ENCODE measurements around the gene CILP2. TPM values are rescaled to one million over a fixed set of nuclear protein-coding genes. Genes with fewer than 3 reads are reported as not detected.

Gene CILP2
- total and polyA plus RNA-seq, 8 donors = under 0.01 to 1.4 (median 0.39) TPM; not detected in 4

GRCh38 chr19:19510432-19510831, 27.6 kb upstream of the CILP2 start:
- Histone ChIP-seq H3K27ac (no peak overlapping the region), H3K9me3 (no peaks in the 10 kb centered on the region), H3K27me3 (no peaks in the 10 kb centered on the region), H3K36me3 (peaks cover 6 to 30% (median 28%) of the 10 kb centered on the region in 4 donors), H3K4me1 (peaks cover 5 to 16% (median 15%) of the 10 kb centered on the region in 4 donors), H3K4me3 (no peak overlapping the region)
- WGBS, 5 donors = 34 to 42% (median 37%) methylated on average over 6 of the region's 6 CpGs
- intact Hi-C loops (cut with DNase I; ENCODE audit: low total_unique reads) = no loop called here
- TF ChIP-seq POLR2A (IDR thresholded peaks at IDR 0.05) (no peak), POLR2AphosphoS5 (IDR thresholded peaks at IDR 0.05) (no peak), EP300 (IDR thresholded peaks at IDR 0.05) (no peak)
- TF ChIP-seq, protein P1, sequence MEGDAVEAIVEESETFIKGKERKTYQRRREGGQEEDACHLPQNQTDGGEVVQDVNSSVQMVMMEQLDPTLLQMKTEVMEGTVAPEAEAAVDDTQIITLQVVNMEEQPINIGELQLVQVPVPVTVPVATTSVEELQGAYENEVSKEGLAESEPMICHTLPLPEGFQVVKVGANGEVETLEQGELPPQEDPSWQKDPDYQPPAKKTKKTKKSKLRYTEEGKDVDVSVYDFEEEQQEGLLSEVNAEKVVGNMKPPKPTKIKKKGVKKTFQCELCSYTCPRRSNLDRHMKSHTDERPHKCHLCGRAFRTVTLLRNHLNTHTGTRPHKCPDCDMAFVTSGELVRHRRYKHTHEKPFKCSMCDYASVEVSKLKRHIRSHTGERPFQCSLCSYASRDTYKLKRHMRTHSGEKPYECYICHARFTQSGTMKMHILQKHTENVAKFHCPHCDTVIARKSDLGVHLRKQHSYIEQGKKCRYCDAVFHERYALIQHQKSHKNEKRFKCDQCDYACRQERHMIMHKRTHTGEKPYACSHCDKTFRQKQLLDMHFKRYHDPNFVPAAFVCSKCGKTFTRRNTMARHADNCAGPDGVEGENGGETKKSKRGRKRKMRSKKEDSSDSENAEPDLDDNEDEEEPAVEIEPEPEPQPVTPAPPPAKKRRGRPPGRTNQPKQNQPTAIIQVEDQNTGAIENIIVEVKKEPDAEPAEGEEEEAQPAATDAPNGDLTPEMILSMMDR (IDR thresholded peaks at IDR 0.05) = no peak
- DNase-seq = no peak

- DNase-seq = no peak
- H3K36me3 ChIP-seq = peaks cover 0 to 6% (median 0%) of the 10 kb centered on the region in 4 donors
- peak overlapping the region in 1 of 5 donors; percentile 25 for H3K27ac ChIP-seq
- intact Hi-C loops (cut with DNase I; ENCODE audit: low total_unique reads) = no loop called here
- 82 to 86% (median 84%) methylated on average over 17 of the region's 17 CpGs for WGBS, 5 donors
- H3K4me1 ChIP-seq = peaks cover 23 to 42% (median 39%) of the 10 kb centered on the region in 4 donors
- peak overlapping the region in 3 of 4 donors; percentile 13 to 16 (median 13) for H3K4me3 ChIP-seq
- H3K27me3 ChIP-seq = no peaks in the 10 kb centered on the region
- no peak for TF ChIP-seq POLR2AphosphoS5 (IDR thresholded peaks at IDR 0.05)
- no peak for TF ChIP-seq POLR2A (IDR thresholded peaks at IDR 0.05)
- no peaks in the 10 kb centered on the region for H3K9me3 ChIP-seq
Measured at GRCh38 chr19:19513682-19514081, 24.4 kb upstream of the CILP2 start.

GRCh38 chr19:19514215-19514657, 23.8 kb upstream of the CILP2 start:
- no peaks in the 10 kb centered on the region for H3K9me3 ChIP-seq
- peak overlapping the region in 3 of 4 donors; percentile 13 to 16 (median 13) for H3K4me3 ChIP-seq
- H3K27ac ChIP-seq = peak overlapping the region in 1 of 5 donors; percentile 25
- intact Hi-C loops (cut with DNase I; ENCODE audit: low total_unique reads) = no loop called here
- H3K27me3 ChIP-seq = no peaks in the 10 kb centered on the region
- 20 to 44% (median 36%) methylated on average over 35 to 46 of the region's 46 CpGs for WGBS, 5 donors
- DNase-seq = peak in 1 of 2 donors; percentile 93
- no peak for TF ChIP-seq POLR2A (IDR thresholded peaks at IDR 0.05)
- TF ChIP-seq EP300 (IDR thresholded peaks at IDR 0.05) = no peak
- peak in 1 of 3 donors; percentile 43 for TF ChIP-seq POLR2AphosphoS5 (IDR thresholded peaks at IDR 0.05)
- H3K36me3 ChIP-seq = peaks cover 0 to 11% (median 3%) of the 10 kb centered on the region in 4 donors
- peaks cover 23 to 47% (median 42%) of the 10 kb centered on the region in 4 donors for H3K4me1 ChIP-seq

- Histone ChIP-seq H3K27me3 (no peaks in the 10 kb centered on the region), H3K9me3 (no peaks in the 10 kb centered on the region), H3K4me3 (peak within 1 kb of the TSS; percentile 66 to 88 (median 80)), H3K4me1 (peaks cover 23 to 54% (median 45%) of the 10 kb centered on the region in 4 donors), H3K36me3 (peaks cover 0 to 19% (median 11%) of the 10 kb centered on the region in 4 donors), H3K27ac (peak within 1 kb of the TSS; percentile 71 to 91 (median 86))
- intact Hi-C loops (cut with DNase I; ENCODE audit: low total_unique reads) = no loop called here
- no peak for DNase-seq
- 83 to 90% (median 87%) methylated on average over 22 to 74 of the region's 74 CpGs for WGBS, 5 donors
- TF ChIP-seq POLR2AphosphoS5 (IDR thresholded peaks at IDR 0.05) (no peak), EP300 (IDR thresholded peaks at IDR 0.05) (no peak), POLR2A (IDR thresholded peaks at IDR 0.05) (no peak)
- TF ChIP-seq, protein P1 (IDR thresholded peaks at IDR 0.05) = no peak
Measured at GRCh38 chr19:19514881-19515641, 23.0 kb upstream of the CILP2 start, which contains the start of gene TSSK6. TSSK6 (minus strand) TSS chr19:19515548; CDS start chr19:19515427, 121 bp downstream.

GRCh38 chr19:19515642-19516519, 22.2 kb upstream of the CILP2 start, which contains the start of gene NDUFA13:
NDUFA13 (plus strand) TSS chr19:19516225; CDS start chr19:19516239, 14 bp downstream.
- H3K9me3 ChIP-seq = no peaks in the 10 kb centered on the region
- no peaks in the 10 kb centered on the region for H3K27me3 ChIP-seq
- peaks cover 23 to 61% (median 47%) of the 10 kb centered on the region in 4 donors for H3K4me1 ChIP-seq
- DNase-seq = peak; percentile 95 to 97
- peak in 1 of 4 donors; percentile 50 for TF ChIP-seq POLR2A (IDR thresholded peaks at IDR 0.05)
- TF ChIP-seq POLR2AphosphoS5 (IDR thresholded peaks at IDR 0.05) = peak; percentile 100
- TF ChIP-seq, protein P1 (IDR thresholded peaks at IDR 0.05) = no peak
- H3K27ac ChIP-seq = peak within 1 kb of the TSS; percentile 71 to 91 (median 86)
- H3K4me3 ChIP-seq = peak within 1 kb of the TSS; percentile 66 to 88 (median 80)
- WGBS, 5 donors = 3 to 8% (median 4%) methylated on average over 27 to 61 of the region's 61 CpGs
- intact Hi-C loops (cut with DNase I; ENCODE audit: low total_unique reads) = no loop called here
- peaks cover 0 to 27% (median 19%) of the 10 kb centered on the region in 4 donors for H3K36me3 ChIP-seq

Measured in stomach (tissue), 9 donors.